Prostate gland (tissue), 2 donors: ENCODE measurements around the gene UNC5C.

Experiments
- CTCF ChIP-seq, 4 experiments: fragments of 200-600 bp in 2 of 4; fragments of 450-650 bp in 2 of 4; sonication (generic) in 2 of 4; IDR thresholded peaks; 1 replicate in 3 of 4; 2 replicates in 1 of 4; pipeline ENCODE4 v1.5.1; 2016 to 2019; ENCODE audit warnings: antibody characterized with exemption in 4 of 4, mild to moderate bottlenecking in 2 of 4, moderate library complexity in 2 of 4
- POLR2AphosphoS5 ChIP-seq: sonication (generic); formaldehyde crosslinking; IDR thresholded peaks from one replicate; pipeline ENCODE4 v1.6.1; 2017; ENCODE audit warnings: antibody characterized with exemption

DNA sequence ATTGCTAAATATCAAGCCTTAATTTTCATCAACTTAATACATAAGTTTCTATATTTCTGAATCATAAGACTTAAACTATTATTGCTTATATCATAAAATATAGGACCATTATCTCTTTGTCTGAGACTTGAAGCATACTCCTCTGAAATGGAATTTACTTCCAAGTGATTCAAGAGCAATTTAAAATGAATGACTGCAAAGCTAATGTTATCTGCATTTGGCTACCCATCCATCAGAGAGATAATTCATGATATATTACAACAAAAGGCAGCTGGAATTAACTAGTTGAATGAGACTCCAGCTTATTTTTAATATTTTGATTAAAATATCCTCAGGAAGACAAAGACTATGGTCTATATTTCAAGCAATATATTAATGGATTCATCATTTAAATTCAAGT, 208.6 kb downstream of the UNC5C start:
- no peak for TF ChIP-seq POLR2AphosphoS5
- no peak for TF ChIP-seq CTCF (IDR thresholded peaks at IDR 0.05)
